GM12864 (cell line): ENCODE data around the gene ZFAND2A.
"Not testable (repeated sequence)": the region's sequence is repeated elsewhere in the genome, so short reads cannot be mapped to it uniquely, and the experiment has no call there.

Experiments used
- DNase-seq: peaks from one replicate; pipeline ENCODE4 v3.0.0-alpha.2; 2011; ENCODE audit warnings: low read depth
- H3K4me3 ChIP-seq: 2 replicates; pipeline ENCODE4 v1.5.1; 2011; ENCODE audit warnings: mild to moderate bottlenecking, low read depth, low read length, control low read depth
- CTCF ChIP-seq: IDR thresholded peaks from 2 replicates; pipeline ENCODE4 v1.5.1; 2011; ENCODE audit warnings: low read depth, mild to moderate bottlenecking, moderate library complexity, low read length, control low read depth, inconsistent platforms; ENCODE audit errors: missing control alignments

Gene ZFAND2A

GRCh38 chr7:1197997-1198625 lies 38.1 kb upstream of the ZFAND2A start:
- no peak for DNase-seq
- TF ChIP-seq CTCF: no peak
- no peak overlapping the region for H3K4me3 ChIP-seq

- no peak for TF ChIP-seq CTCF
- no peak for DNase-seq
- H3K4me3 ChIP-seq: no peak overlapping the region
Observed at GRCh38 chr7:1196950-1197349, 37.0 kb upstream of the ZFAND2A start.

- H3K4me3 ChIP-seq, DNase-seq: not testable (repeated sequence)
Observed at GRCh38 chr7:1196441-1196840, 36.4 kb upstream of the ZFAND2A start.

GRCh38 chr7:1193593-1194424 lies 33.8 kb upstream of the ZFAND2A start:
- peak; percentile 37 for TF ChIP-seq CTCF
- DNase-seq: no peak

GRCh38 chr7:1192171-1192676 lies 32.2 kb upstream of the ZFAND2A start:
- DNase-seq: no peak
- H3K4me3 ChIP-seq: no peak overlapping the region
- TF ChIP-seq CTCF: no peak

More at GRCh38 chr7:1193593-1194424, 33.8 kb upstream of the ZFAND2A start:
- no peak overlapping the region for H3K4me3 ChIP-seq

- TF ChIP-seq CTCF: no peak
- H3K4me3 ChIP-seq: no peak overlapping the region
- no peak for DNase-seq
Observed at GRCh38 chr7:1189986-1190772, 30.2 kb upstream of the ZFAND2A start.

- no peak for TF ChIP-seq CTCF
- no peak overlapping the region for H3K4me3 ChIP-seq
- DNase-seq: no peak
Observed at GRCh38 chr7:1188720-1189294, 28.8 kb upstream of the ZFAND2A start.
